Activated CD4-positive, alpha-beta memory T cell treated with anti-CD3 and anti-CD28 coated beads, Interleukin-2, amount 10 ng/mL, durations not matched to agents 7 days and 5 days (primary cell): Measurements from ENCODE around the gene CDCA5. TPM values are rescaled to one million over a fixed set of nuclear protein-coding genes. Genes with fewer than 3 reads are reported as not detected.
A peak's percentile ranks its signal among the peaks of the same experiment; 100 is the strongest.

Experiments
- CTCF ChIA-PET: fragments of 350-600 bp; sonication (Branson Sonifier 250); formaldehyde crosslinking; loops from one replicate; lab custom pipeline; 2021; ENCODE audit warnings: antibody characterized with exemption, inconsistent platforms; lab: Charles Lee
- POLR2A ChIA-PET: fragments of 350-600 bp; sonication (Branson Sonifier 250); formaldehyde crosslinking; loops from one replicate; lab custom pipeline; 2021; ENCODE audit warnings: antibody characterized with exemption; lab: Charles Lee
- DNase-seq: peaks from one replicate; pipeline ENCODE4 v3.0.0-alpha.2; 2020
- H3K27ac Mint-ChIP-seq: one replicate; pipeline ENCODE4 v1.8.0; 2021; ENCODE audit warnings: mild to moderate bottlenecking, mixed read lengths
- H3K27me3 Mint-ChIP-seq: one replicate; pipeline ENCODE4 v1.8.0; 2021; ENCODE audit warnings: mixed read lengths
- H3K36me3 Mint-ChIP-seq: one replicate; pipeline ENCODE4 v1.8.0; 2021; ENCODE audit warnings: low read depth, mixed read lengths
- H3K4me1 Mint-ChIP-seq: one replicate; pipeline ENCODE4 v1.8.0; 2021; ENCODE audit warnings: mixed read lengths
- H3K4me3 Mint-ChIP-seq: one replicate; pipeline ENCODE4 v1.8.0; 2021; ENCODE audit warnings: mild to moderate bottlenecking, mixed read lengths
- H3K9me3 Mint-ChIP-seq: one replicate; pipeline ENCODE4 v1.8.0; 2021; ENCODE audit warnings: mixed read lengths
- total RNA-seq, 2 experiments: library from RNA; stranded (reverse); gene quantifications; one replicate each; pipeline ENCODE4 v1.2.3, GENCODE V29; 2021

CDCA5 gene
- total RNA-seq, 2 experiments from 2014 or later: 98.2 to 104 TPM

DNA sequence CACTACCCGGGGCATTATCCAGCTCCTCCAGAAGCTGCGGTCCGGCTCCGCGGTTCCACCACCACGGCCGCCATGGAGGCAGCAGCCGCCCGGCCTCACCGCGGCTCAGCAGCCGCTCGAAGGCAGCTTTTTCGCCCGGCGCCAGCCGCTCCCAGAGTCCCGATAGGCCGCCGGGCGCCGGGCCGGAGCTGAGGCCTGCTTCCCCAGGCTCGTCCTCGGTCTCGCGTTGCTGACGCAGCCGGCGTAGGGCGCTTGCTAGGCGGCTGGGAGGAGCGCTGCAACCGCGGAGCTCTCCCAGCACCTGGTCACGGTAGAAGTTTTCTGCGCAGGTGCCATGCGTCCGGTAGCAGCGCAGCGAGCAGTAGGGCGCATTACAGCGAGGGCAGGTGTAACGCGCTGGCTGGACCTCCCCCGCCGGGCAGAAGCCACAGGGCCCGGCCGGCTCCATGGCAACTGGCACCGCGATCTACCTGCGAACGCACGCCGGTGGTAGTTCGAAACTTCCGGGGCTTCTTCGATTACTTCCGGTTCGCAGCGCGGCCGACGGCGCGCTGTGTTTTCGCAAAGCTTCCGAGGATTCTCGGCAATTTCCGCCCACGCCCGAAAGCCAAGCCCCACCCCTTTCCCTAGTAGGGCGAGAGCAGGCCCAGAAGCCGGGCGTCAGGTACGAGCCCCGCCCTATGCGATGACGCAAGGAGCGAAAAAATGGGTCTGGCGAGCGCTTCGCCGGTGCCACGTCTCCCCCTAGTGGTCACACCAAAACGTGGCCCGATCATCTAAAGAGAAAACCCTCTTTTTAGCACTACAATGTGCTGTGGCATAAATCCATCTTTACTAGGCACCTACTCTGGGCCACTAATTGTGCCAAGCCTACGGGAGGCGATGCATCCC, 33.6 kb upstream of the CDCA5 start, which contains the start of gene ZNHIT2:
TSS of gene ZNHIT2 (minus strand) at position 496 of the 891 bp plus-strand sequence. CDS start at position 448, 48 bp downstream.
- H3K27ac Mint-ChIP-seq: peak within 1 kb of the TSS; percentile 95
- ChIA-PET CTCF (interaction anchor here (0.6 to 3.3 kb wide), 13 partner anchors 11 to 339 kb away, joined by 3 to 17 read pairs (median 4); partner anchors contain the start of genes ARL2, SAC3D1, SF1 and SNX15), POLR2A (interaction anchor here (0.6 to 4.7 kb wide), 30 partner anchors 9 to 498 kb away, joined by 3 to 49 read pairs (median 4); partner anchors contain the start of genes ARL2, CAPN1, CDCA5 and FAM89B)
- peaks cover 56% of the 10 kb centered on the region for H3K36me3 Mint-ChIP-seq
- H3K4me3 Mint-ChIP-seq: peak within 1 kb of the TSS; percentile 90
- H3K9me3 Mint-ChIP-seq: no peaks in the 10 kb centered on the region
- H3K4me1 Mint-ChIP-seq: peaks cover 69% of the 10 kb centered on the region
- no peaks in the 10 kb centered on the region for H3K27me3 Mint-ChIP-seq
- peak; percentile 100 for DNase-seq

DNA sequence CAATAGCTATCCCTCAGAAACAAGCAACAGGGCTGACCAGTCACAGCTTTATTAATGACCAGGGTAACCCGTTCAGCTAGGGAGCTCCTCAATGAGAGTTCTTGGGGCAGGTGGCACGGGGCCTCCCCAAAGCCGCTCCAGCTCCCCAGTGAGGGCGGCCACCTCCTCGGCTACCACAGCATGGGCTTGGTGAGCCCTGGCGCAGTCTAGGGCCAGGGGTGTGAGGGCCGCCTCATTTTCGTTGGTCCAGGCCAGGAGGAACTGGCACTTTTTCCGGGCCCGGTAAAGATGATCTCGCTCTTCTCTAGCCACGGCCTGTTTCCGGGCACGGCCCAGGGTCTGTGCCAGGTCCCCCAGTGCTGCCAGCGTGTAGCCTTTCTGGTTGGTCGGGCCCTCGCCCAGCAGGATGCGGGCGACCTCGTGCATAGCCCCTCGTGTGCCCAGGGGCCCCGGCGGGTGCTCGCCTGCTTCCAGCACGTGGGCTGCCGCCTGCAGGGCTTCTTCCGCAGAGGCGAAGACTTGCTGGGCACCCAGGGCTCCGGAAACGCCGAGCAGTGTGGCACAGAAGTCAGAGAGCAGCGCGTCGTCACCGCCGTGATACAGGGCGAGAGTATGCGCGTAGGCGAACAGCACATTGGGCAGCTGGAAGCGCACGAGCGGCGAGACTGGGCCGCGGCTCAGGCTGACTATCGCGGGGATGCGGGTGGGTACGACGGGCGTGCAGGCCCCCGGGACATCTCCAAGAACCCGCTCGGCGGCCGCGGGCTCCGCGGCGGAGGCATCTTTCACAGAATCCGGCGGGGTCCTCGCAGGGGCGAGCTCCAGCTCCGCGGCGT, 32.7 kb upstream of the CDCA5 start:
- no peaks in the 10 kb centered on the region for H3K27me3 Mint-ChIP-seq
- ChIA-PET CTCF (interaction anchor here (1.0 to 3.3 kb wide), 5 partner anchors 18 to 255 kb away, joined by 3 to 17 read pairs (median 5); partner anchors contain the start of genes ARL2 and SYVN1), POLR2A (interaction anchor here (0.6 to 4.7 kb wide), 25 partner anchors 8 to 499 kb away, joined by 3 to 49 read pairs (median 4); partner anchors contain the start of genes ARL2, CAPN1, CDCA5 and MALAT1)
- no peaks in the 10 kb centered on the region for H3K9me3 Mint-ChIP-seq
- H3K4me1 Mint-ChIP-seq: peaks cover 67% of the 10 kb centered on the region
- H3K27ac Mint-ChIP-seq: peak overlapping the region; percentile 95
- H3K4me3 Mint-ChIP-seq: peak overlapping the region; percentile 90
- DNase-seq: peak; percentile 70
- peaks cover 48% of the 10 kb centered on the region for H3K36me3 Mint-ChIP-seq

DNA sequence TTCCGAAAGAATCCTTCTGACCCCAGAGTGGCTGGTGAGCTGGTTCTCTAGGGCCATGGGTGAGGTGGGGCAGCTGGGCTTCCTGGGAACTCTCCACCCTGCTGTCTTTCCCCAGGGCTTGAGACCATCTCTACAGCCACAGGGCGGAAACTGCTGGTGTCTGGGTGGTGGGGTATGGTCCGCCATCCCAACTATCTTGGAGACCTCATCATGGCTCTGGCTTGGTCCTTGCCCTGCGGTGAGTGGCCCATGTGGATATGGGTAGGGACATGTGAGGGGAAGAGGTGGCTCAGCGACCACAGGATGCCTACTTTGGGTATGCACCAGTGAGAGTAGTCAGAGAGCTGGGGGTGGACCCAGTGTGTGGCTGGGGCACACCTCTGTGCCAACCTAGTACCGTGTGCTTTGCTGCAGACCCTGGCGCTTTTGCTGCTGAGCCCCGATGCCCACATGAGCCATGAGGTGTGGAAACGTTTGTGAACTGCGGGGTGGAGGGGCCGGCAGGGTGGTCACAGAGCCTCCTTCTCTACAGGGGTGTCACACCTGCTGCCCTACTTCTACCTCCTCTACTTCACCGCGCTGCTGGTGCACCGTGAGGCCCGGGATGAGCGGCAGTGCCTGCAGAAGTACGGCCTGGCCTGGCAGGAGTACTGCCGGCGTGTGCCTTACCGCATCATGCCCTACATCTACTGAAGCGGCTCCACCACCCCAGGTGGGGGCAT, 31.7 kb upstream of the CDCA5 start:
- CTCF ChIA-PET: interaction anchor here (0.6 kb wide), 1 partner anchor 23 kb away, joined by 3 read pairs; no protein-coding TSS in a partner anchor
- H3K27ac Mint-ChIP-seq: peak overlapping the region; percentile 95
- peak overlapping the region; percentile 90 for H3K4me3 Mint-ChIP-seq
- no peak for DNase-seq
- POLR2A ChIA-PET: interaction anchor here (1.0 to 5.7 kb wide), 8 partner anchors 17 to 337 kb away, joined by 3 to 83 read pairs (median 12); partner anchors contain the start of genes ARL2, CDCA5, SAC3D1 and SF1
- peaks cover 37% of the 10 kb centered on the region for H3K36me3 Mint-ChIP-seq
- no peaks in the 10 kb centered on the region for H3K27me3 Mint-ChIP-seq
- peaks cover 67% of the 10 kb centered on the region for H3K4me1 Mint-ChIP-seq
- no peaks in the 10 kb centered on the region for H3K9me3 Mint-ChIP-seq

DNA sequence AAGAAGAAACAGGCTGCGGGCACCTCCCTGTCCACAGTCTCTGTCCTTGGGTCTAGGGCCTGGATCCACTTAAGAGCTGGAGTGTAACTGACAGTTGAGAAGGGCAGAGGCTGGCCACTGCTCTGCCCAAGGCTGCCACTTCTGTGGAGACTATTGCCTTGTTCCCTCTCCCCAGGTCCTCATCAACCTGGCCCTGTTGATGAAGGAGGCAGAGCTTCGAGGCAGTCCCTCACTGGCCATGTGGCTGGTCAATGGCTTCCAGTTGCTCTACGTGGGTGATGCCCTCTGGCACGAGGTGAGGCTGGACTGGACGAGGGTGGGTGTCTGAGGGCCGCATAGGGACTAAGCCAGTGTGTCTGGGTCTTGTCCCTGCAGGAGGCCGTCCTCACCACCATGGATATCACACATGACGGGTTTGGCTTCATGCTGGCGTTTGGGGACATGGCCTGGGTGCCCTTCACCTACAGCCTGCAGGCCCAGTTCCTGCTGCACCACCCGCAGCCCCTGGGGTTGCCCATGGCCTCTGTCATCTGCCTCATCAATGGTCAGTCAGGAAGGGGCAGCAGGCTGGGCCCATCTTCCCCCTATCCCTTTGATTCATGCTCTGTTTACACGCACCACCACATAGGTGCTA, 30.8 kb upstream of the CDCA5 start:
- Mint-ChIP-seq H3K4me1 (peaks cover 65% of the 10 kb centered on the region), H3K27ac (no peak overlapping the region), H3K4me3 (no peak overlapping the region), H3K36me3 (peaks cover 31% of the 10 kb centered on the region), H3K27me3 (no peaks in the 10 kb centered on the region), H3K9me3 (no peaks in the 10 kb centered on the region)
- no peak for DNase-seq
- CTCF ChIA-PET: no interaction called here
- POLR2A ChIA-PET: interaction anchor here (1.3 to 5.7 kb wide), 2 partner anchors 18 to 31 kb away, joined by 4 to 83 read pairs; partner anchors contain the start of genes CDCA5 and VPS51

DNA sequence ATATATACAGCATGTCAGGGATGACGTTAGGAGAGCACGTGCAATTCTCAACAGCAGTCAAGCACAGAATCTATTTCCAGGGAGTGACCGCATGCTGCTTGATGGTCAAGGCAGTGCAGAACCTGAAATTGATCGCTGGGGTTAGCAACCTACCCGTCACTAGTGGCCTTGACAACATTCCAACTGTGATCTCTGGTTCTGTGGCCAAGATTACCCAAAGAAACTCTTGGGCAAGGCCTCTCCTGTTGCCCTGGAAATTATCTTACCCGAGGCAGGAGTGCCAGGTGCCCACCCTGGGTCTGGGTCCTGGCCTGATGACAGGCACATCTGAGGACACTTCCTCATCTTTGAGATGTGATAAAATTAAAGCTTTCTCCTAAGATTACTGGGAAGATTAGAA, 30.0 kb upstream of the CDCA5 start:
- POLR2A ChIA-PET: interaction anchor here (1.0 to 5.7 kb wide), 3 partner anchors 8 to 30 kb away, joined by 4 to 83 read pairs (median 4); partner anchors contain the start of genes CDCA5, FAU, MRPL49 and VPS51
- no peaks in the 10 kb centered on the region for H3K27me3 Mint-ChIP-seq
- peak overlapping the region; percentile 87 for H3K4me3 Mint-ChIP-seq
- H3K4me1 Mint-ChIP-seq: peaks cover 62% of the 10 kb centered on the region
- DNase-seq: no peak
- peaks cover 26% of the 10 kb centered on the region for H3K36me3 Mint-ChIP-seq
- H3K27ac Mint-ChIP-seq: no peak overlapping the region
- H3K9me3 Mint-ChIP-seq: no peaks in the 10 kb centered on the region
- CTCF ChIA-PET: interaction anchor here (0.5 to 5.2 kb wide), 3 partner anchors 7 to 223 kb away, joined by 3 to 89 read pairs (median 36); partner anchors contain the start of genes FAU, MRPL49 and VPS51

DNA sequence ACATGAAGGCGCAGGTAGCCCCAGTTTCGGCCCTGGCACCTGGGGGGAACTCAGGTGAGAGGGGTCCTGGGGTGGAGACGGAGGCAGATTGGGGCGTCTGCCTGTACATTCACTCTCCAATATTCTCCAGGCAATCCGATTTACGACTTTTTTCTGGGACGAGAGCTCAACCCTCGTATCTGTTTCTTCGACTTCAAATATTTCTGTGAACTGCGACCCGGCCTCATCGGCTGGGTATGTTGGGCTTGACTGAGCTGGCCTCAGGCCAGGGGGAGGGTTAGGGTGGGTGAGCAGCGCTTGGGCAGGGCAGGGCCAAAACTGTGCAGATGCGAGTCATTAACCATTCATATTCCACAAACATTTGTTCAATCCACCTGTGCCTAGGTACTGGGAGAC, 29.5 kb upstream of the CDCA5 start:
- Mint-ChIP-seq H3K27me3 (no peaks in the 10 kb centered on the region), H3K4me3 (peak overlapping the region; percentile 87), H3K36me3 (peaks cover 22% of the 10 kb centered on the region), H3K27ac (peak overlapping the region; percentile 71), H3K9me3 (no peaks in the 10 kb centered on the region), H3K4me1 (peaks cover 57% of the 10 kb centered on the region)
- POLR2A ChIA-PET: interaction anchor here (0.6 to 5.7 kb wide), 8 partner anchors 8 to 216 kb away, joined by 3 to 83 read pairs (median 5); partner anchors contain the start of genes CDCA5, FAU, MRPL49 and POLA2
- CTCF ChIA-PET: interaction anchor here (0.5 to 5.2 kb wide), 9 partner anchors 8 to 223 kb away, joined by 3 to 89 read pairs (median 8); partner anchors contain the start of genes FAU, MRPL49, SYVN1 and VPS51
- DNase-seq: no peak

DNA sequence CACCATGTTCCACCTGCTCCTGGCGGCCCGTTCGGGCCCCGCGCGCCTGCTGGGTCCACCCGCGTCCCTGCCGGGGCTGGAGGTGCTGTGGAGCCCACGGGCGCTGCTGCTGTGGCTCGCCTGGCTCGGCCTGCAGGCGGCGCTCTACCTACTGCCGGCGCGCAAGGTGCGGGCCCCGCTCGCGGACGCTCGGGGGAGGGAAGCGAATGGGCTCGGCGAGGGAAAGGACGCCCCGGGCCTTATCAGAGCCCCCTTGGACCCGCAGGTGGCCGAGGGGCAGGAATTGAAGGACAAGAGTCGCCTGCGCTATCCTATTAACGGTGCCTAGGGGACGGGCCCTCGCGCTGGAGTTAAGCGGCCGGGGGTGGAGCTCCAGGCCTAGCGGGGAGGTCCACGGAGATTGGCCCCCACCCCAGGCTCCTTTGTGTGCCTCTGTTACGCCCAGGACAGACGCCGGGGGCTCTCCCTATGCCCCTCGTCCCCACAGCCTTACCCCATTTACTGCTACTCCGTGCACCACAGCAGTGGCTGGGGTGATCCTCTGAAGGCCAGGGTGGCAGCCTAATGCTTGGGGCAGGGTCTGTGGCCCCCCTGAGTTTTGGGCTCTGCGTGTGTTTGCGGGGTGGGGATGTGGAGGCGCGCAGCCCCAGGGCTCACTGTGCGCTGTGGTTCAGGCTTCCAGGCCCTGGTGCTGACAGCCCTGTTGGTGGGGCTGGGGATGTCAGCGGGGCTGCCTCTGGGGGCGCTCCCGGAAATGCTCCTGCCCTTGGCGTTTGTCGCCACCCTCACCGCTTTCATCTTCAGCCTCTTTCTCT, 28.9 kb upstream of the CDCA5 start:
- Mint-ChIP-seq H3K4me1 (peaks cover 53% of the 10 kb centered on the region), H3K4me3 (peak overlapping the region; percentile 87), H3K27me3 (no peaks in the 10 kb centered on the region), H3K36me3 (peaks cover 16% of the 10 kb centered on the region), H3K27ac (peak overlapping the region; percentile 71), H3K9me3 (no peaks in the 10 kb centered on the region)
- peak; percentile 83 for DNase-seq
- ChIA-PET CTCF (interaction anchor here (0.9 to 5.2 kb wide), 14 partner anchors 8 to 334 kb away, joined by 3 to 89 read pairs (median 6); partner anchors contain the start of genes CDCA5, FAU, MRPL49 and SF1), POLR2A (interaction anchor here (0.6 to 5.7 kb wide), 13 partner anchors 8 to 369 kb away, joined by 3 to 83 read pairs (median 6); partner anchors contain the start of genes CAPN1, FAU, MRPL49 and NEAT1)

DNA sequence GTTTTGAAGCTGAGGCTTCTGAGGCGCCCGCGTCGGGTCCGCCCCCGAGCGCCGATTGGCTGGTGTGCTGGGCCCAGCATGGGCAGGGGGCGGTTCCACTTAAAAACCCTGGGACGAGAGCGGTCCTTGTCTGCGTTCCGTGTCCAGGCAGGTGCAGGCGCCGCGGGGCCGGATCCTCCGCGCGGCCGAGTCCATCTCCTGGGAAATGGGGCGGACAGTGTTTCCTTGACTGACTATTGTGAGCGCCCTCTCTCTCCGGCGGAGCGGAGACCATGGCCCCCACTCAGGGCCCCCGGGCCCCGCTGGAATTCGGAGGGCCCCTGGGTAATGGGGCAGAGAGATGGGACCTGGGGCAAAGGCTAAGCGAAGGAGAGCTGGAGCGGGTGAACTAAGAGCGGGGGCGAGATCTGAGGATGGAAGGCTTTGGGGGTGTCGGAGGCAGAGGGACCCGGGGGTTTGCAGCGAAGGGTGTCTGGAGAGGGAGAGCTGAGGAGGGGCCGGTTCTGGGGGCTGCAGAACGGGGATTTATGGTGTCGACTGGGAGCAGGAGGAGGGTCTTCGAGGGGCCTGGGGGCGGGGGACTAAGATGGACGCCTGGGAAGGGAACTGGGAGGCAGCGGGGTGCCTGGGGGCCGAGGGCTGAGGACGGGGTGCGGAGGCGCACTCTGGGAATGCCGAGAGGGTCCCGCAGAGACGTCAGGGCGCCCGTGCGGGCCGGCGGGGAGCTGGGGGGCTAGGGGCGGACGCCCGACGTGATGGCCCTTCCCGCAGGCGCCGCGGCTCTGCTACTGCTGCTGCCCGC, 28.1 kb upstream of the CDCA5 start, which contains the start of gene TM7SF2:
TSS of gene TM7SF2 (plus strand) at position 129 of the 802 bp plus-strand sequence. CDS start at position 273, 144 bp downstream.
- Mint-ChIP-seq H3K4me1 (peaks cover 49% of the 10 kb centered on the region), H3K27ac (peak within 1 kb of the TSS; percentile 80), H3K9me3 (no peaks in the 10 kb centered on the region), H3K27me3 (no peaks in the 10 kb centered on the region), H3K36me3 (peaks cover 12% of the 10 kb centered on the region), H3K4me3 (peak within 1 kb of the TSS; percentile 87)
- CTCF ChIA-PET: interaction anchor here (0.9 to 5.2 kb wide), 19 partner anchors 9 to 333 kb away, joined by 3 to 89 read pairs (median 4); partner anchors contain the start of genes CDCA5, FAU, MRPL49 and SF1
- POLR2A ChIA-PET: interaction anchor here (0.6 to 5.7 kb wide), 18 partner anchors 9 to 368 kb away, joined by 3 to 83 read pairs (median 6); partner anchors contain the start of genes ARL2, CAPN1, CDCA5 and FAU
- peak; percentile 96 for DNase-seq

DNA sequence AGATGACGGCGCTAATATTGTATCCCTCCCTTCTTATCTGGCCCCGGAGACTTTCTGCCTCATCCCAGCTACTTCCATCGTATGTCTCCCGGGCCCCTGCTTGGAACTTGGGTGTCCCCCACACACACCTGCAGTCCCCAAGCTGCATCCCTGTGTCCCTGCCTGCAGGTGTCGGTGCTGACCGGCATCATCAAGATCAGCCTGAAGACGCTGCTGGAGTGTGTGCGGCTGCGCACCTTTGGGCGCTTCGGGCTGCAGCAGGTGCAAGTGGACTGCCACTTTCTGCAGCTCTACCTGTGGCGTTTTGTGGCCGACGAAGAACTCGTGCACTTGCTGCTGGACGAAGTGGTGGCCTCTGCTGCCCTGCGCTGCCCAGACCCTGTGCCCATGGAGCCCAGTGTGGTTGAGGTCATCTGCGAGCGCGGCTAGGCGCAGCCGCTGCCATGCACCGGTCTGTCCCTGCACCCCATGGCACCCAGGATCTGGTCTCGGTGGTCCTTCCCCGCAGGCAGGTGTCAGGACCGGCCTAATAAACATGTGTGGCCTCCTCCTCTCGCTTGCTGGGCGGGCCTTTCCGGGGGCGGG, 27.4 kb upstream of the CDCA5 start:
- no peaks in the 10 kb centered on the region for H3K27me3 Mint-ChIP-seq
- no peak for DNase-seq
- ChIA-PET POLR2A (interaction anchor here (0.6 to 5.7 kb wide), 15 partner anchors 9 to 367 kb away, joined by 3 to 83 read pairs (median 6); partner anchors contain the start of genes ARL2, CAPN1, CDCA5 and EHD1), CTCF (interaction anchor here (0.9 to 5.2 kb wide), 26 partner anchors 9 to 332 kb away, joined by 3 to 89 read pairs (median 5); partner anchors contain the start of genes ARL2, CAPN1, CDCA5 and FAU)
- H3K4me1 Mint-ChIP-seq: peaks cover 44% of the 10 kb centered on the region
- H3K9me3 Mint-ChIP-seq: no peaks in the 10 kb centered on the region
- peak overlapping the region; percentile 87 for H3K4me3 Mint-ChIP-seq
- peaks cover 13% of the 10 kb centered on the region for H3K36me3 Mint-ChIP-seq
- H3K27ac Mint-ChIP-seq: peak overlapping the region; percentile 80
